H1 (cell line): ENCODE measurements around the gene LIG3. TPM values are rescaled to one million over a fixed set of nuclear protein-coding genes. Genes with fewer than 3 reads are reported as not detected.

Experiments used
- CTCF ChIA-PET: fragments of 300-600 bp; sonication (Branson Sonifier 250); formaldehyde crosslinking; loops from one replicate; lab custom pipeline; 2021; ENCODE audit not compliant: partially characterized antibody; lab: Charles Lee
- POLR2A ChIA-PET: fragments of 300-600 bp; sonication (Branson Sonifier 250); formaldehyde crosslinking; loops from one replicate; lab custom pipeline; 2021; ENCODE audit warnings: inconsistent platforms; ENCODE audit not compliant: partially characterized antibody; lab: Charles Lee
- DNase-seq, 2 experiments: peaks; one replicate each; pipeline versions ENCODE4 v3.0.0 to v3.0.0-alpha.2; 2010 to 2022; ENCODE audit warnings: low spot score in 2 of 2, low read depth in 1 of 2, mixed read lengths in 1 of 2
- FAIRE-seq: peaks from 2 replicates; lab custom pipeline; 2011; peaks lifted over from hg19 to GRCh38; lab: Jason Lieb, UNC
- H2AFZ ChIP-seq: 2 replicates; pipeline ENCODE4 v1.8.1; 2012; ENCODE audit warnings: low read length, inconsistent platforms
- H2AK5ac ChIP-seq: 2 replicates; pipeline ENCODE4 v1.6.1; 2013; ENCODE audit warnings: low read depth, low read length
- H2BK120ac ChIP-seq: replicated peaks from 2 replicates; pipeline ENCODE3; 2013; ENCODE audit warnings: low read depth, low read length, inconsistent platforms
- H2BK12ac ChIP-seq: 2 replicates; pipeline ENCODE4 v1.6.1; 2013; ENCODE audit warnings: low read depth, low read length
- H2BK15ac ChIP-seq: 2 replicates; pipeline ENCODE4 v1.6.1; 2013; ENCODE audit warnings: low read length
- H2BK20ac ChIP-seq: 2 replicates; pipeline ENCODE4 v1.6.1; 2013; ENCODE audit warnings: low read length
- H2BK5ac ChIP-seq: 2 replicates; pipeline ENCODE4 v1.6.1; 2013; ENCODE audit warnings: low read depth, low read length
- H3K14ac ChIP-seq: 2 replicates; pipeline ENCODE4 v1.6.1; 2013; ENCODE audit warnings: inconsistent platforms; ENCODE audit not compliant: insufficient read length
- H3K18ac ChIP-seq: 2 replicates; pipeline ENCODE4 v1.6.1; 2013; ENCODE audit warnings: low read length; ENCODE audit errors: extremely low read depth
- H3K23ac ChIP-seq: 2 replicates; pipeline ENCODE4 v1.6.1; 2013; ENCODE audit warnings: inconsistent platforms; ENCODE audit not compliant: insufficient read length
- H3K23me2 ChIP-seq: 2 replicates; pipeline ENCODE4 v1.6.1; 2013; ENCODE audit warnings: low read depth, low read length
- H3K27ac ChIP-seq: 2 replicates; pipeline ENCODE4 v1.6.1; 2011; ENCODE audit warnings: low read depth, low read length, inconsistent platforms
- H3K27me3 ChIP-seq, 4 experiments: replicated peaks in 1 of 4; 1 replicate in 1 of 4; 2 replicates in 3 of 4; pipeline versions ENCODE4 v1.6.1 to v1.8.1; 2011 to 2013; ENCODE audit warnings: low read length in 3 of 4, mild to moderate bottlenecking in 3 of 4, inconsistent platforms in 2 of 4, mixed read lengths in 2 of 4, moderate library complexity in 1 of 4; ENCODE audit not compliant: control insufficient read depth in 3 of 4, insufficient read depth in 3 of 4; ENCODE audit errors: extremely low read depth in 1 of 4
- H3K36me3 ChIP-seq, 4 experiments: 2 replicates each; pipeline versions ENCODE4 v1.6.1 to v1.8.1; 2011 to 2013; ENCODE audit warnings: mild to moderate bottlenecking in 4 of 4, low read length in 3 of 4, moderate library complexity in 2 of 4, control low read depth in 1 of 4, inconsistent platforms in 1 of 4; ENCODE audit not compliant: insufficient read depth in 4 of 4, control insufficient read depth in 2 of 4
- H3K4ac ChIP-seq: replicated peaks from 2 replicates; pipeline ENCODE3; 2013; ENCODE audit warnings: low read length, low read depth, mixed read lengths, inconsistent platforms; ENCODE audit not compliant: insufficient read length
- H3K4me1 ChIP-seq, 4 experiments: replicated peaks in 1 of 4; 1 replicate in 1 of 4; 2 replicates in 3 of 4; pipeline versions ENCODE4 v1.6.1 to v1.8.1; 2011 to 2013; ENCODE audit warnings: low read length in 3 of 4, inconsistent platforms in 2 of 4, mixed read lengths in 1 of 4; ENCODE audit not compliant: insufficient read depth in 4 of 4, control insufficient read depth in 3 of 4
- H3K4me2 ChIP-seq, 2 experiments: 2 replicates each; pipeline versions ENCODE4 v1.6.1 to v1.8.1; 2011 to 2013; ENCODE audit warnings: low read depth in 2 of 2, low read length in 2 of 2, control low read depth in 1 of 2, inconsistent platforms in 1 of 2, mild to moderate bottlenecking in 1 of 2; ENCODE audit not compliant: insufficient read depth in 1 of 2
- H3K4me3 ChIP-seq, 4 experiments: fragments of 200-600, 300-600 bp in 1 of 4; sonication (generic), shearing (Covaris generic), sonication (Bioruptor Twin) in 1 of 4; 2 replicates each; pipeline versions ENCODE4 v1.5.1 to v1.8.1; 2011 to 2016; ENCODE audit warnings: low read length in 4 of 4, low read depth in 3 of 4, control low read depth in 2 of 4, inconsistent platforms in 2 of 4, mild to moderate bottlenecking in 2 of 4, mixed read lengths in 1 of 4, moderate library complexity in 1 of 4; ENCODE audit not compliant: insufficient read depth in 2 of 4; ENCODE audit errors: extremely low read depth in 1 of 4
- H3K56ac ChIP-seq: replicated peaks from 2 replicates; pipeline ENCODE3; 2013; ENCODE audit warnings: low read depth, mild to moderate bottlenecking, mixed read lengths, low read length, inconsistent platforms; ENCODE audit not compliant: insufficient read length
- H3K79me1 ChIP-seq: 2 replicates; pipeline ENCODE4 v1.6.1; 2013; ENCODE audit warnings: low read depth, low read length, control low read depth
- H3K79me2 ChIP-seq, 2 experiments: 2 replicates each; pipeline versions ENCODE4 v1.6.1 to v1.8.1; 2012 to 2013; ENCODE audit warnings: low read length in 2 of 2, mild to moderate bottlenecking in 2 of 2, inconsistent platforms in 1 of 2; ENCODE audit not compliant: insufficient read depth in 2 of 2, control insufficient read depth in 1 of 2
- H3K9ac ChIP-seq, 4 experiments: replicated peaks in 1 of 4; 1 replicate in 1 of 4; 2 replicates in 3 of 4; pipeline versions ENCODE4 v1.6.1 to v1.8.1; 2011 to 2013; ENCODE audit warnings: low read depth in 3 of 4, low read length in 3 of 4, control low read depth in 2 of 4, mild to moderate bottlenecking in 2 of 4, moderate library complexity in 2 of 4, inconsistent platforms in 1 of 4; ENCODE audit errors: extremely low read depth in 1 of 4
- H3K9me3 ChIP-seq, 2 experiments: 2 replicates each; pipeline versions ENCODE4 v1.6.1 to v1.8.1; 2012 to 2013; ENCODE audit warnings: mild to moderate bottlenecking in 2 of 2, moderate library complexity in 2 of 2, control low read depth in 1 of 2, inconsistent platforms in 1 of 2, low read depth in 1 of 2, low read length in 1 of 2, mixed read lengths in 1 of 2; ENCODE audit not compliant: insufficient read depth in 2 of 2
- H4K20me1 ChIP-seq, 2 experiments: replicated peaks in 1 of 2; 2 replicates each; pipeline versions ENCODE3 to v1.8.1; 2011 to 2013; ENCODE audit warnings: inconsistent platforms in 2 of 2, low read length in 2 of 2, mild to moderate bottlenecking in 1 of 2; ENCODE audit not compliant: insufficient read depth in 2 of 2, control insufficient read depth in 1 of 2
- H4K5ac ChIP-seq: 2 replicates; pipeline ENCODE4 v1.6.1; 2013; ENCODE audit warnings: low read length, low read depth, mixed read lengths, inconsistent platforms; ENCODE audit not compliant: insufficient read length
- H4K8ac ChIP-seq: 2 replicates; pipeline ENCODE4 v1.8.0; 2013; ENCODE audit warnings: mild to moderate bottlenecking, moderate library complexity, low read length, inconsistent platforms; ENCODE audit not compliant: insufficient read depth; ENCODE audit errors: extremely low read depth
- H4K91ac ChIP-seq: replicated peaks from 2 replicates; pipeline ENCODE3; 2013; ENCODE audit warnings: low read length, mixed read lengths, inconsistent platforms; ENCODE audit not compliant: insufficient read length
- CTBP2 ChIP-seq: IDR thresholded peaks from 2 replicates; pipeline ENCODE4 v1.7.0; 2011; ENCODE audit warnings: borderline replicate concordance, mild to moderate bottlenecking, moderate library complexity, mixed read lengths, low read length; ENCODE audit not compliant: insufficient read depth, insufficient read length
- EGR1 ChIP-seq: IDR thresholded peaks from 2 replicates; pipeline ENCODE4 v1.6.1; 2011; ENCODE audit warnings: low read depth, low read length, borderline replicate concordance
- GTF2F1 ChIP-seq: IDR thresholded peaks from 2 replicates; pipeline ENCODE4 v1.6.1; 2012; ENCODE audit warnings: low read depth, low read length, improper control_type of control experiment, borderline replicate concordance
- NANOG ChIP-seq: IDR thresholded peaks from 2 replicates; pipeline ENCODE4 v1.6.1; 2011; ENCODE audit warnings: low read length, low read depth, mild to moderate bottlenecking, inconsistent platforms; ENCODE audit not compliant: insufficient read depth, poor library complexity, severe bottlenecking
- POLR2AphosphoS5 ChIP-seq: IDR thresholded peaks from 2 replicates; pipeline ENCODE4 v1.6.1; 2011; ENCODE audit warnings: low read depth, low read length
- RBBP5 ChIP-seq: IDR thresholded peaks from 2 replicates; pipeline ENCODE4 v1.7.1; 2012; ENCODE audit warnings: low read depth, mild to moderate bottlenecking, inconsistent platforms, low read length, moderate library complexity, borderline replicate concordance
- RXRA ChIP-seq: IDR thresholded peaks from 2 replicates; pipeline ENCODE4 v1.6.1; 2011; ENCODE audit warnings: low read depth, mild to moderate bottlenecking, low read length, moderate library complexity; ENCODE audit not compliant: insufficient read depth
- SP1 ChIP-seq: IDR thresholded peaks from 2 replicates; pipeline ENCODE4 v1.6.1; 2011; ENCODE audit warnings: low read depth, low read length
- SUZ12 ChIP-seq: fragments of 200-600 bp; sonication (generic); IDR thresholded peaks from 2 replicates; pipeline ENCODE4 v1.6.1; 2012; ENCODE audit warnings: mild to moderate bottlenecking, inconsistent platforms, low read length, moderate library complexity, mixed read lengths
- TAF7 ChIP-seq: optimal IDR thresholded peaks from 2 replicates; pipeline ENCODE3; 2011; ENCODE audit warnings: low read depth, mild to moderate bottlenecking, inconsistent platforms, low read length, moderate library complexity, borderline replicate concordance
- WGBS, 2 experiments: shearing (Covaris generic) in 1 of 2; methylation state at CpG; one replicate each; pipeline versions ENCODE4 v1.1.6 to v1.1.7; 2013 to 2015; ENCODE audit warnings: low lambda C conversion rate in 2 of 2, mixed read lengths in 2 of 2, inconsistent platforms in 1 of 2, low coverage in 1 of 2, missing lambda C conversion rate in 1 of 2; ENCODE audit not compliant: insufficient replicate concordance in 2 of 2, insufficient coverage in 1 of 2, insufficient read length in 1 of 2; ENCODE audit errors: extremely low coverage in 1 of 2, missing lambda C conversion rate in 1 of 2; 5-methylcytosine and 5-hydroxymethylcytosine counted together
- polyA plus RNA-seq, 7 experiments: library from polyadenylated mRNA; depleted of rRNA in 3 of 7; stranded (reverse) in 5 of 7; unstranded in 2 of 7; fragments of >200 nt in 5 of 7; fragments of 200-250 nt in 2 of 7; gene quantifications; 1 replicate in 5 of 7; 2 replicates in 1 of 7; 4 replicates in 1 of 7; pipeline versions ENCODE4 v1.2.1 to v1.2.3, GENCODE V29; 2011 to 2013; ENCODE audit warnings: missing spikeins in 2 of 7, mixed read lengths in 2 of 7
- total RNA-seq: library from RNA; stranded (reverse); fragmentation: NEBNext Ultra II Directional; extraction: Animal tissue kit (Norgen Biotek cat#: 25700); gene quantifications from 2 replicates; pipeline ENCODE4 v1.2.1, GENCODE V29; 2021

The LIG3 gene
- total and polyA plus RNA-seq, 2 of the 8 experiments (the other 6 are each of a cell fraction or from before 2014, with no cell fraction given): 63.6 to 89.3 TPM

DNA sequence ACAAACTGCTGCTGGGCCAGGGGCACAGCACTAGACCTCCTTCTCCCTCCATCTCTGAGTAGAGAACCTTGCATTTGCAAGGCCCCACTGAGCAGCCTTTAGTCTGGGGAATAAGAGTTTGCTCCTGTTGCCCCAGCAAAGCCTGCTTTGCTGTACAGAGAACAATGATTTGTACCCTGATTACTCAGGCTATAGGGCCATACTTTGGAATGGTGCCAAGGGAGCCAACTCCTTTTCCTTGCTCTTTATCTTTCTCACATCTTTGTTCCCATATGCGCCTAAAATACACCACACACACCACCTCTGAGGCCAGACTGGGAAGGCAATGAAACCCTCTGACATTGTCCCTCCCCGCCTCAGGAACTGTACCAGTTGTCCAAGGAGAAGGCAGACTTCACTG is 21.2 kb downstream of the LIG3 start:
- DNase-seq (no peak), FAIRE-seq (no peak)
- Histone ChIP-seq H2BK15ac (no peak overlapping the region), H3K27me3 (no peaks in the 10 kb centered on the region), H4K5ac (no peak overlapping the region), H2AFZ (no peak overlapping the region), H3K23me2 (no peaks in the 10 kb centered on the region), H3K56ac (no peak overlapping the region), H3K4me1 (no peaks in the 10 kb centered on the region), H3K14ac (no peak overlapping the region), H2BK12ac (no peak overlapping the region), H3K9ac (no peak overlapping the region), H4K8ac (no peak overlapping the region), H3K4me3 (no peak overlapping the region), H3K4me2 (no peak overlapping the region), H3K18ac (no peak overlapping the region), H3K9me3 (no peaks in the 10 kb centered on the region), H3K4ac (no peak overlapping the region), H2BK5ac (no peak overlapping the region), H3K79me1 (no peaks in the 10 kb centered on the region), H2BK120ac (no peak overlapping the region), H2BK20ac (no peak overlapping the region), H4K91ac (no peak overlapping the region), H3K36me3 (peaks cover 43 to 84% (median 68%) of the 10 kb centered on the region in 4 experiments), H3K27ac (no peak overlapping the region), H3K23ac (no peak overlapping the region), H3K79me2 (no peaks in the 10 kb centered on the region), H4K20me1 (peaks cover 8% of the 10 kb centered on the region in 2 experiments), H2AK5ac (no peak overlapping the region)
- ChIA-PET CTCF (interaction anchor here (0.6 to 1.4 kb wide), 3 partner anchors 76 to 117 kb away, joined by 3 to 5 read pairs (median 3); no protein-coding TSS in a partner anchor), POLR2A (interaction anchor here (0.8 to 5.3 kb wide), 6 partner anchors 10 to 128 kb away, joined by 3 to 26 read pairs (median 11); partner anchors contain the start of gene LIG3)
- no peak for TF ChIP-seq SP1
- no peak for TF ChIP-seq RBBP5
- TF ChIP-seq RXRA: no peak
- TF ChIP-seq CTBP2: no peak
- no peak for TF ChIP-seq GTF2F1
- TF ChIP-seq SUZ12: no peak
- no peak for TF ChIP-seq TAF7
- no peak for TF ChIP-seq NANOG
- no peak for TF ChIP-seq POLR2AphosphoS5
- TF ChIP-seq EGR1: no peak
- 92% methylated on average over 2 of the region's 2 CpGs; no CpG with 5 or more reads in 1 of the 2 experiments for WGBS, 2 experiments
